GM21367 (cell line): Measurements from ENCODE around the gene INO80B.
"Not testable (repeated sequence)": the region's sequence is repeated elsewhere in the genome, so short reads cannot be mapped to it uniquely, and the experiment has no call there.

Experiments used
- ATAC-seq: cut with Tn5 transposase; IDR thresholded peaks from one replicate; pipeline ENCODE4 v1.9.1; 2021; ENCODE audit not compliant: unreplicated experiment

Gene INO80B

DNA sequence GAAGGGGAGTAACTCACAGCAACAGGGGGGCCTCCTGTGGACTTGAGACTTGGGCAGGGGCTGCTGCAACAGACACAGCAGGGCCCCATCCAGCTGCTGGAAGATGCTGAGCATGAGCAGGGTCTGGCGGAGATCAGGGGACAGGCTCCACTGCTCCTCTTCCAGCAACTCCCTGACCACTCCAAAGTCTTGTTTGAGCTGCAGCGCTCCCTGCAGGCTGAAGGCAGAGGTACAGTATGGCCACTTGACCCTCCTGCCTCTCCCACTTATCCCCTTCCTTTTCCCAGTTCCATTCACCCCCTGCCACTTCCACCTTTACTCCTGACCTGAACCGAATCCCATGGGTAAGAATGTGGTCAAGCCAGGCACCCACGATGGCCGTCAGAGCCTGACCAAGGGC is 20.0 kb downstream of the INO80B start:
- ATAC-seq: no peak

DNA sequence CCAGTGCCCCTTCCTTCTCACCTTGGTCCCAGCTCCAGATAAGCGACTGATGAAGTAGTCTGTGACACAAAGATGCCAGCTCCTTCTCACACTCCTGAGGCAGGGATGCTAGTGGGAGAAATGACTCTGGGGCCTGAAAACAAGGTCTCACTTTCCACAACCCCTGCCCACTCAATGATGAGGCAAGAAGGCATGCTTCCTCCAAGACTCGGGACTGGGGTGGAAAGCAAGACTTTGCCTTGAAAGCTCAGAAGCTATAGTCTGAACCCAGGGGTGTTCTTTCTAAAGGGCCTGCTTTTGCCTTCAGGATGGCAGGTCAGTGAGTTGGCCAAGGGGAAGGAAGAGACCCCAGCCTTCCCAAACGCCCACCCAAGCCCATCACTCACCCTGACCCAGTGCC is 26.5 kb downstream of the INO80B start:
- ATAC-seq: no peak

DNA sequence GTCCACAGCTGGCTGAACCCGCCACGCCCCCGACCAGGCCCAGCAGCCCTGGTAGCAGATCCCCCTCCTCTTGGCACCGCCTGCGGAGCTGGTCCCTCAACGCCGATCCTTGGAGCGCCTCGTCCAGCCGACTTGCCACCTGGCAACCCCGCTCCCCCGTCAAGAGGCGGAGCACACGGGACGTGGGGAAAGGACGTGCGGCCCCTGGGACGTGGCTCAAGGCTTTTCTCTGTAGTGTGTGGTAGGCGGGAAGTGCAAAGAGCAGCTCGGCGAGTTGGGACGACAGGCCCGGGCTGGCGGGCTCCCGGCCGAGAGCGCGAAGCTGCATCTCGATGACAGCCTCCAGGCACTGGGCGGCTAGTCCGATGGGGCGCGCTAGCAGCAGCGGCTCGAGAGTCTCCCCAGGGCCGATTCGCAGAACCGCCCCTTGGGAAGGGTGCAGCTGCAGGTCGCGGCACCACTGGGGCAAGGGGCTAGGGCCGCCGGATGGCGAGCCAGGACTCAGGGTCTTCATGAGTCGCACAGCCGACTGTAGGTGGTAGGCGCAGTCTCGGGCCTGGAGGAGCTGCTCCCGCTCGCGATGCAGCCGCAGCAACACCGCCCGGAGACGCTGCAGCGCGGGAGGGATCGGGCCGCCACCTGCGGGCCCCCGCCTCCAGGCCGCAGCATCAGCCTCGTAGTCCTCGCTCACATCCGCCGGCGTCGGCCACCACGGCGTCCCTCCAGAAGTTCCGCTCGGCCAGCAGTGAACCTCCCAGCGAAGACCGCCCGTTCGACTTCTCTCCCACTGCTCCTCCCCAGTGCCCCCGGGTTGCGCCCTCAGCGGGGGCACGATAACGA is 27.3 kb downstream of the INO80B start:
- ATAC-seq: peak; percentile 22

DNA sequence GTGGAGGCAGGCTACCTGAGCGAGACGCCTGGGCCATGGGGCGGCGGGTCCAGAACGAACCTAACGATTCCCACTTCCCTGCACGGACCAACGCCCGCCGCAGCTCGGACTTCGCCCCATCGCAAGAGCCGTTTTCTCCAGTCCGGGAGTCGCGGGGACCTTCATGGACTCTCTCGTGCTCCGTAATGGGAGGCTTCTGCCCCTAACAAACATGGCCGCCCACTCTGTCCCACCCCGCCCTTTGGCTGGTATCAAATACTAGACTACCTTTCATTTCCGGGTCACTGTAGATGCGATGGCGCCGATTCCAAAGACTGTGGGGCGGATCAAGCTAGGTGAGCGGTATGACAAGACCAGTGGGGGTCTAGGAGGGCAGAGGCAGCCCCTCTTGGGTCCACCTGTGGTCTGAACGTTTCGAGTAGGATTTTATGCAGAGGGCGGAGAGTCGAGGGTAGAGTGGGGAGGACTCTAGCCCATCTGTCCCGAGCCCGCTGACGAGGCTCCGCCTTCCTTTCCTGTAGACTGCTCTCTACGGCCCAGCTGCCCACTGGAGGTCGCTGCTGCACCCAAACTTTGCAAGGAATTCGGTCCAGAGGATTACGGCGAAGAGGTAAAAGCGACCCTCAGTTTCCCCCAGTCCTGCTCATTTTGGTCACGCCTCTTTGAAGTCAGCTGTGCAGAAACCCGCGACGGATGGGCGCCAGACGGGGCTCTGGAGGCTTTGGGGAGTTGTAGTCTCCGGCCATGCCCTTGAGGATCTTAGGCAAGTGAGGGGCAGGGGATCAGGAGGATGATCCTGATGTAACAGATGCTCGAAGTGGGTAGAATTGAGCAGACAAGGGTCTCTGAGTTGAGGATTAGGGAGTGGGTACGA is 28.2 kb downstream of the INO80B start, which contains the start of the genes CCDC142 and TTC31:
Gene CCDC142, minus strand, starts transcription at position 198 of the 874 bp plus-strand sequence. Its CDS starts 161 bp downstream, at position 37.
Gene TTC31, plus strand, starts transcription at position 281 of the 874 bp plus-strand sequence. Its CDS starts 15 bp downstream, at position 296.
- peak; percentile 76 for ATAC-seq

DNA sequence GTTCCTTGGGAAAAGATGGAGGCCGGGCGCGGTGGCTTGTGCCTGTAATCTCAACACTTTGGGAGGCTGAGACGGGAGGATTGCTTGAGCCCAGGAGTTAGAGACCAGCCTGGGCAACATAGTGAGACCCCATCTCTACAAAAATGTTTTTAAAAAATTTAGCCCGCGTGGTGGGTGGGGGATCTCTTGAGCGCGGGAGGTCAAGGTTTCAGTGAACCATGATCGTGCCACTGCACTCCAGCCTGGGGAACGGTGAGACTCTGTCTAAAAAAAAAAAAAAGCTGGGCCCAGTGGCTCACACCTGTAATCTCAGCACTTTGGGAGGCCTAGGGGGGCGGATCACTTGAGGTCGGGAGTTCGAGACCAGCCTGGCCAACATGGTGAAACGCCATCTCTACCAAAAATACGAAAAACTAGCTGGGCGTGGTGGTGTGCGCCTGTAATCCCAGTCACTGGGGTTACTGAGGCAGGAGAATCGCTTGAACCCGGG is 28.8 kb downstream of the INO80B start:
- ATAC-seq: not testable (repeated sequence)

DNA sequence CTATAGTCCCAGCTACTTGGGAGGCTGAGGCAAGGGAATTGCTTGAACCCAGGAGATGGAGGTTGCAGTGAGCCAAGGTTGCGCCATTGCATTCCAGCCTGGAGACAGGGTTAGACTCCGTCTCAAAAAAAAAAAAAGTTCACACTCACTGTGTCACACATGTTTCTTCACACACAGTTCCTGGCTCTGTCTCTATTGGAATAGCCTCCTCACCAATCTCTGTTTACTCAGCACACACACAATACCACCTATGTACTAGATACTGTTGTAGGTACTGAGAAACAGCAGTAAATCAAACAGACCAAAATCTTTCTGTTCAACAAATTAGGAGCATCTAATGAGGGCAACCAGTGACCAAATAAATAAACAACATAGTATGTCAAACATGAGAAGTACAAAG is 31.3 kb downstream of the INO80B start:
- no peak for ATAC-seq

DNA sequence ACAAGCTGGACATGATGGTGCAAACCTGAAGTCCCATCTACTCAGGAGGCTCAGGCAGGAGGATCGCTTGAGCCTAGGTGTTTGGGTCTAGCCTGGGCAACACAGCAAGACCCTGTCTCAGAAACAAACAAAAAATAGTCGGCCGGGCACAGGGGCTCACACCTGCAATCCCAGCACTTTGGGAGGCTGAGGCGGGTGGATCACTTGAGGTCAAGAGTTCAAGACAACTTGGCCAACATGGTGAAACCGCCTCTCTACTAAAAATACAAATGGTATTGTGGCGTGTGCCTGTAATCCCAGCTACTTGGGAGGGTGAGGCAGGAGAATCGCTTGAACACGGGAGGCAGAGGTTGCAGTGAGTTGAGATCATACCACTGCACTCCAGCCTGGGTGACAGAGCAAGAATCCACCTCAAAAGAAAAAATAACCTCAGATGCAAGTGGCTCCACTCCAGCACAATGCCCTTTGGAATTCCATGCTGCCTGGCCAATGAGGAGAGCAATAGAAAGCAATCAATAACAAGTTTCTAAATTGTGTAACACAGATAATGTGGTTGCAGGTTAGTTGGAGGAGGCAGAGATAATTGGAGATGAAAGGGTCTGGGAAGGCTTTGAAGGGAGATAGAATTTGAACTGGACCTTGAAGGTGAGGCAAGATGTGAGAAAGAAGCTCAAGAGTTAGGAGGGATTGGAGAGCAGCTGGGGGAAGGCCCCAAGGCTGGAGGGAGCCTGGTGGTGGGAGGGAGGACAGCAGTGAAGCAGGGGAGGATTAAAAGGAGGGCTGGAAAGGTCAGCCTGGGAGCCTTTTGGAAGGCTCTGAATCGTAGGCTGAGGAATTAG is 34.0 kb downstream of the INO80B start:
- no peak for ATAC-seq

DNA sequence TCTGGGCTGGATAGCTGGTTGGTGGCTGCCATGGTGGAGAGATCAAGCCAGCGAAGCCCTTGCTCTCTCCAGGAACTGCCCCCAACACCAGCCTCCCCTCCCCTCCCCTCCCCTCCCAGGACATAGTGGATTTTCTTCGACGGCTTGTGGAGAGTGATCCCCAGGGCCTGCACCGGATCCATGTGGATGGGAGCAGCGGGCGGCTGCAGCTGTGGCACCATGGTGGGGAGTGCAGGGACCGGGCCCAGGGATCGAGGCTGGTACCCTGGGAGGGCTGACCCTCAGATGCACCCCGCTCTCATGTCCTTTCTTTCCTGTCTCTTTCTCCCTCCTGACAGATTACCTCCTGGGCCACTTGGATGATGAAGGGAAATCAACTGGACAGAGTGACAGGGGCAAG is 35.0 kb downstream of the INO80B start:
- ATAC-seq: no peak

DNA sequence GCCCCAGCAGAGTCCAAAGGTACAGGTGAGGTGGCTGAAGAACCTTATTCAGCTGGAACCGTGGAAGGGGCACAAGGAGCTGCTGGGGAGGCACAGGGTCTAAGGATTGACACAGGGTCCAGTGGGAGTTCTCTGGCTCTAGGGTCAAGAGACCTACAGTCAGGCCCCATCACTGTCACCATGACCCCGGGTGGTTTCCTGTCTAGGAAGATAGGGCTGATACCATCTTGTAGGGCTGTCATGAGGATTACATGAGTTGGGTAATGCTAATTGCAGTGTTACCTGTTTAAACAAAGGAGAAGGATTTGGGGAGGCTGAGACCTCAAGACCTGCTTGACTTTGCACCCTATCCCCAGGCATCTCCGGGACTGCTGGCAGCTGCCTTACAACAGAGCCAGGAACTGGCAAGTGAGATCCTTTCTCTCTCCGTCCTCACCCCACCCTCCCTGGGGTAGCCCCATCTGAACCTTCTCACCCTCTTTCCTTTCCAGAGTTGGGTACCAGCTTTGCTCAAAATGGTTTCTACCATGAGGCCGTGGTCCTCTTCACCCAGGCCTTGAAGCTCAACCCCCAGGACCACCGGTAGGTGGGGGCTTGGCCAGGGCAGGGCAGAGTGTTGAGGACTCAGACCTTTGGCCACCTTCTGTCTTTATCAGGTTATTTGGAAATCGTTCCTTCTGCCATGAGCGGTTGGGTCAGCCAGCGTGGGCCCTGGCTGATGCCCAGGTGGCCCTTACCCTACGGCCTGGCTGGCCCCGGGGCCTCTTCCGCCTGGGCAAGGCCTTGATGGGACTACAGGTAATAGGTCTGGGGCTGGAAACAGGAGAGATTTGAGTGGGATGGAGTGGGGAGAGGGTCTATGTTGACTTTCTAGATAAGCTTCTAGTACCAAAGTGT is 37.0 kb downstream of the INO80B start:
- no peak for ATAC-seq

DNA sequence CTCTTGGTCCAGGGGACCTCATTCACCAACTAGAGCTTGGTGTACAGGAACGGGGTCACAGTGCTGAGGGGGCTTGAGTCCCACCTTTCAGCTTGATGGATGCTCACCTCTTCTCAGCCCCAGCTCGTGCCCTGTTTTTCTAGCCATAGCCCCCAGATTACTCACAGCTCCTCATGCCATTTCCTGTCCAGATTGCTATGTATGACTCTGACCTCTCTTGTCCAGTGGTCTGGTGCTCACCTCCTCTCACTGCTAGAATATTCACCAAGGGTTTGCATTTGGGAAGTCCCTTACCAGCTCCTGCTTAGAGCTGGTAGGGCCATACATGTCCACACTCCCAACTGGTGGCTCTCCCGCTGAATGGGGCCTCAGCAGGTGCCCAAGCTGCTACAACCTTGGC is 38.7 kb downstream of the INO80B start:
- ATAC-seq: no peak

DNA sequence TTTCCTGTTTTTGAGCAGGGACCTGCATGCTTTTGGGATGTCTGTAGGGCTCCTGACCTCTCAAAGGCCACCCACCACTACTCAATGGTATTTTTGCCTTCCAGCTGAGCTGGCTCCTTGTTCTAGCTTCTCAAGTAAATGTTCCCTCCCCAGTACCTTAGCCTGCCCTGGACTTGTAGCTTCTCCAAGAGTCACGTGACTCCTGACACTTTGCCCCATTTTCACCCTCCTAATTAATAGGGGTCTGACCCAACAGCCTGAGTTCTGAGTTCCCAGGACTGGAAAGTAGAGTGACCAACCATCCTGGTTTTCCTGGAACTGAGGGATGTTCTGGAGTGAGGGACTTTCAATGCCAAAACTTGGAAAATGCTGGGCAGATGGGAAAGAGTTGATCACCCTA is 40.6 kb downstream of the INO80B start:
- ATAC-seq: no peak

DNA sequence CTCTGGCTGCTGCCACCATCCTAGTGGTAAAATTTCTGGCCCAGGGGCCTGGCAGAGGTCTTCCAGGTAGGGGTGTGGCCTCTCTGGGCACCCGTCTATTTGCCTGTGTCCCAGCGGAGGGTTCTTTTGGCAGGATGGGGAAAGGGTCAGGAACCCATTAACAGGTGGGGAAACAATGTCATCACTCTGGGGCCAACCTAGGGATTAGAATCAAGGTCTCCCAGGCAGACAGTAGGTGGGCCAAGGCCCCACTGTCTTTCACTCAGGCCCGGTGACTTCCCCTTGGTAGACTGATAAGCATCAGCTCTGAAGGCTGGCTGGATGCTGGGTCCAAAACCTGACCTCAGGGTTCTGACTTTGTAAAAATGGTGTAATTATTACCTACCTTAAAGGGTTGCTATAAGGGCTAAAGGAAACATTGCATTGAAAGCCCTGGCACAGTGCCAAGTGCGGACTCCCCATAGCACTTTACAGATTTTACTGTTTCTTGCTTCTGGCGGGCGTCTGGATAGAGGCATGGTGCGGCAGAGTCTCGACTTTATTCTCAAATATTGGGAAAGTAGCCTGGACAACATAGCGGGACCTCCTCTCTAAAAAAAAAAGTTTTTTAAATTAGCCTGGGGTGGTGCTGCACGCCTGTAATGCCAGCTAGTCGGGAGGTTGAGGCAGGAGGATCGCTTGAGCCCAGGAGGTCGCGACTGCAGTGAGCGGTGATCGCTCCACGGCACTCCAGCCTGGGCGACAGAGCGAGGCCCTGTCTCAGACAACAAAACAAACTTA is 42.3 kb downstream of the INO80B start:
- ATAC-seq: no peak

DNA sequence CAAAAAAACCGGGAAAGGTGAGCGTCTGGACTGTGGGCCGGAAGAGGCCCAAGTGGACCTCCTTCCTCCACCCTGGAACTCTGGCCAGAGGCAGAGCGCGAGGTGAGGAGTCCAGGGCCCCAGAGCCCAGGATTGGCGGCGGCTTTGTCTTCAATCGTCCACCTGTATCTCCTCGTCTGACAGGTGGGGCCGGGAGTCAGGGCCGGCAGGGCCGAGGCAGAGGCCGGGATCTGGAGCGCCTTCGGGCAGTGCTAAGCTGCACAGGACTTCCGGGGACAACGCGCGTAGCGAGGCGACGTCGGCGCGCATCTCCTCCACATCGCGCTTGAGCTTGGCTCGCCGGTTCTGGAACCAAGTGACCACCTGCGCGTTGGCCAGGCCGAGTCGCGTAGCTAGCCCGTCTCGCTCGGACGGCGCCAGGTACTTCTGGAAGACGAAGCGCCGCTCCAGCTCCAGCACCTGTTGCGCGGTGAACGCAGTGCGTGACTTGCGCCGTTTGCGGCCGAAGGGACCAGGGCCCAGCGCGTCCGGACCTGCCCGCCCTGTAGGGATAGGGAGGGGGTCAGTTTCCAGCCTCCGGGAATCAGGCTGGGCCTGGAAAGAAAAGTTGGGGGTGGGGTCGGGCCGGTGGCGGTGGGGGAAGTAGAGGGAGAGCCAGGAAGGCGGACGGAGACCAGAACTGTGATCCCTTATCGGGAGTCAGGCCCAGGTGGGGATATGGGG is 43.1 kb downstream of the INO80B start:
- no peak for ATAC-seq

DNA sequence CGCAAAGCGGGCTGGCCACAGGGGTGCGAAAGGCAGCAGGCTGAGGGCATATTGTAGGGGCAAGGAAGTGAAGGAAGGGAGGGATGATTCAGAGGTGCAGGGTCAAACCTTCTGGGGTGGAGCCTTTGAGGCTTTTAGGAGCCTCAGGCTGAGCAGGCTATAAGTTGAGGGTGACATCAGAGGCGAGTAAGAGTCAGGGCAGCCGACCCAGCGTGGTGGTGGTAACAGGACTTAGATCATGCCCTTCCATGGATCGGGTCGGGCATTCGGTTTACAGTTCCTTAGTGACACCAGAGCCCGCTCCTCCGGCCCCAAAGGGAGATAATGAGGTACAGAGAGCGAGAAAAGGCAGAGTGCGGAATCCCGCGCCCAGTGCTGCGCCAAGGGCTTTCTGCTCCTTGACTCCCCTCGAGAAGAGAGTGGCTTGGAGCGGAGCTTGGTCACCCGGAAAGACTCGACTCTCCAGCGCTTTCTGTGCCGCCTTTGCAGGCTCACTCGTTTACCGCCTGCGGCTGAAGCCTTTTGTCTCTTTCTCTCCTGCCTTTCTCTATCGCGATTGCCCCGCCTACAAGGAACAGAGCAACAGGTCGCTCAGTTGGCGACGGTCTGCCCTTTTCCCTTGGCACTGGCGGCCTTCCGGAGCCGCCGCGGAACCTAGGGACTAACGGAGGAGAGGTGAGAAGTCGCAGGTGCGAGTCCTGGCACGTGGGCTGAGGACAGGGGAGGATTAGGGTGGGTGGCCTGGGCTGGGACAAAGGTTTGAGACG is 43.8 kb downstream of the INO80B start:
- no peak for ATAC-seq

DNA sequence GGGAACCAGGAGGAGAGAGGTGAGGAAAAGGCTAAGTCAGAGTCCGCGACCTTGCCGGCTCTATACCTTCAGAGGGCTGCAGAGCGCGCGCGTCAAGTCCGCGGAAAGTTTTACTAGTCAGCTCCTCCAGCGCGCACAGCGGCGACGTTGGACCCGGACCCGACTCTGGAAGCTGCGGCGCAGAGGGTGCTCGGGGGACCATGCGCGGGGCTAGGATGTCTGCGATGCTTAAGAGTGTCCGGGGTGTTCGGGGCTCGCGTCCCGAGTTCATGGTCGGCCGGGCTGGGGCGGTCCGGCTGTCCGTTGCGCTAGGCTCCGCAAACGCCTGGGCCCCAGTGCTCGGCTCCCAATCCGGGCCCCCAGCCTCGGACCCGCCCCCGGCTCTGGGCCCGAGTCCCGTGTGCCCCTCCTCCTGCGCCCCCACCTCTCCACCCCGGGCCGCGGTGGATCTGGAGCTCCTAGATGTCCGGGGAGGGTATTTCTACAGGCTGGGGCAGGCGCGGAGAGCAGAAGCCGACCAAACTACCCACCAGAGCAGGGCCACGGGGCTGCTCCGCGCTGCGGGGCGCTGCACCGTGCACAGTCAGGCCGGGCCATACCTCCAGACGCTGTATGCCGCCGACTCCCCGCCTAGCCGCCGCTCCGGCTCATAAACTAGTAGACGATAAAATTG is 44.5 kb downstream of the INO80B start, which contains the start of gene LBX2:
Gene LBX2, minus strand, starts transcription at position 337 of the 673 bp plus-strand sequence. Its CDS starts 66 bp downstream, at position 271.
- no peak for ATAC-seq

DNA sequence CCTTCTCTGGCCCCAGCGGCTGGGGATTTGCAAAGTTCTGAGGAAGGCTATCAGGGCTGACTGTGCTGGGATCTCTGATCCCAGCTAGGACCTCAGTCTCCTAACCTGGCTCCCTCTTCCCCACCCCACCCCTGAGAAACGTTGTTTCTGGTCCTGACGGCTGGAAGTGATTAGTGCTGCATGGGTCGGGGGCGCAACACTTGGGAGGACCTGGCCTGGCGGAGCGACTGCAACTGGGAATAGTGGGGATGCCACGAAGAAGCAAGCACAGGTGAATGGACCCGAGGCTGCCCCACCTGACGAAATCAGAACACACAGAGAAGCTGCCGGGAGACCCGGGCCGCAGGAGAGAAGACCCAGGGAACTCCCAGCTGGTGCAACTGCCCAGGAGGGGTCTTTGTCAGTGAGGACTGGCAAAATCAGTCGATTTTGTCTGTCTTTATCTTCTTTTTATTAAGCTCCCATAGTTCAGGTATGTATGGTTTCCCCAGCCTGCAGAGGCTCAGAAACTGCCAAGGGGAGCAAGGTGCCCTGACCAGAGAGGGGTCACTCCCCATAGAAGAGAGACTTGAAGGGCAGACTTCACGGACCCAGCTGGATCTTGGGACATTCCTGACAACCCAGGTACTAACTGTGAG is 45.2 kb downstream of the INO80B start:
- no peak for ATAC-seq
